Mesenchymal stem cell (in vitro differentiated cells and primary cell): ENCODE data around the gene DLX6.

Experiments used
- DNase-seq: peaks from one replicate; pipeline ENCODE4 v3.0.0-alpha.2; 2013
- H2AFZ ChIP-seq: one replicate; pipeline ENCODE4 v1.6.1; 2013; ENCODE audit warnings: low read depth, mild to moderate bottlenecking, control low read depth, inconsistent platforms, low read length, moderate library complexity
- H2AK5ac ChIP-seq: 2 replicates; pipeline ENCODE4 v1.6.1; 2013; ENCODE audit warnings: low read length, moderate library complexity, mild to moderate bottlenecking, inconsistent platforms; ENCODE audit not compliant: severe bottlenecking
- H2BK120ac ChIP-seq: one replicate; pipeline ENCODE4 v1.6.1; 2013; ENCODE audit warnings: low read depth, mild to moderate bottlenecking, inconsistent platforms, low read length, moderate library complexity
- H2BK12ac ChIP-seq, 2 experiments: one replicate each; pipeline ENCODE4 v1.6.1; 2013; ENCODE audit warnings: inconsistent platforms in 2 of 2, low read length in 2 of 2, mild to moderate bottlenecking in 2 of 2, moderate library complexity in 2 of 2, control low read depth in 1 of 2
- H2BK15ac ChIP-seq: one replicate; pipeline ENCODE4 v1.6.1; 2013; ENCODE audit warnings: mild to moderate bottlenecking, low read depth, inconsistent platforms; ENCODE audit not compliant: poor library complexity, severe bottlenecking
- H2BK5ac ChIP-seq: 2 replicates; pipeline ENCODE4 v1.6.1; 2013; ENCODE audit warnings: low read depth, mild to moderate bottlenecking, low read length, control low read depth, inconsistent platforms; ENCODE audit not compliant: poor library complexity, severe bottlenecking
- H3K14ac ChIP-seq, 2 experiments: one replicate each; pipeline ENCODE4 v1.6.1; 2013; ENCODE audit warnings: inconsistent platforms in 2 of 2, low read length in 2 of 2, control low read depth in 1 of 2, mild to moderate bottlenecking in 1 of 2, moderate library complexity in 1 of 2
- H3K18ac ChIP-seq, 2 experiments: one replicate each; pipeline ENCODE4 v1.6.1; 2013; ENCODE audit warnings: inconsistent platforms in 2 of 2, low read length in 2 of 2, control low read depth in 1 of 2, low read depth in 1 of 2, mild to moderate bottlenecking in 1 of 2
- H3K23ac ChIP-seq, 2 experiments: one replicate each; pipeline ENCODE4 v1.6.1; 2013; ENCODE audit warnings: inconsistent platforms in 2 of 2, low read length in 2 of 2, mild to moderate bottlenecking in 2 of 2, moderate library complexity in 2 of 2, control low read depth in 1 of 2
- H3K27ac ChIP-seq: 2 replicates; pipeline ENCODE4 v1.5.1; 2013; ENCODE audit warnings: mild to moderate bottlenecking, moderate library complexity, low read length, control low read depth, inconsistent platforms; ENCODE audit not compliant: poor library complexity, severe bottlenecking
- H3K27me3 ChIP-seq, 2 experiments: 2 replicates each; pipeline versions ENCODE4 v1.6.1 to v1.7.0; 2013; ENCODE audit warnings: low read length in 2 of 2, mild to moderate bottlenecking in 2 of 2, moderate library complexity in 2 of 2, control low read depth in 1 of 2, inconsistent platforms in 1 of 2; ENCODE audit not compliant: control insufficient read depth in 1 of 2, insufficient read depth in 1 of 2
- H3K36me3 ChIP-seq, 2 experiments: 2 replicates each; pipeline versions ENCODE4 v1.6.1 to v1.7.0; 2013; ENCODE audit warnings: low read length in 2 of 2, control low read depth in 1 of 2, inconsistent platforms in 1 of 2, low read depth in 1 of 2, mild to moderate bottlenecking in 1 of 2; ENCODE audit not compliant: insufficient read depth in 2 of 2, control insufficient read depth in 1 of 2
- H3K4ac ChIP-seq, 2 experiments: one replicate each; pipeline ENCODE4 v1.6.1; 2013; ENCODE audit warnings: inconsistent platforms in 2 of 2, low read length in 2 of 2, mild to moderate bottlenecking in 2 of 2, moderate library complexity in 2 of 2, control low read depth in 1 of 2, low read depth in 1 of 2
- H3K4me1 ChIP-seq: 2 replicates; pipeline ENCODE4 v1.6.1; 2013; ENCODE audit warnings: low read depth, low read length, control low read depth; ENCODE audit not compliant: control insufficient read depth, insufficient read depth
- H3K4me2 ChIP-seq: 2 replicates; pipeline ENCODE4 v1.6.1; 2013; ENCODE audit warnings: low read length, mild to moderate bottlenecking, inconsistent platforms; ENCODE audit not compliant: poor library complexity, severe bottlenecking
- H3K4me3 ChIP-seq, 2 experiments: 2 replicates each; pipeline versions ENCODE4 v1.5.1 to v1.7.0; 2013; ENCODE audit warnings: low read length in 2 of 2, mild to moderate bottlenecking in 2 of 2, control low read depth in 1 of 2, low read depth in 1 of 2; ENCODE audit not compliant: insufficient read depth in 1 of 2
- H3K79me1 ChIP-seq: replicated peaks from 2 replicates; pipeline ENCODE4 v1.6.1; 2013; ENCODE audit warnings: mild to moderate bottlenecking, control low read depth, low read length, inconsistent platforms; ENCODE audit not compliant: poor library complexity, severe bottlenecking
- H3K9ac ChIP-seq: 2 replicates; pipeline ENCODE4 v1.7.0; 2013; ENCODE audit warnings: mild to moderate bottlenecking, low read length, moderate library complexity
- H3K9me3 ChIP-seq: 2 replicates; pipeline ENCODE4 v1.7.0; 2013; ENCODE audit warnings: mild to moderate bottlenecking, low read length; ENCODE audit not compliant: control insufficient read depth
- H4K8ac ChIP-seq: one replicate; pipeline ENCODE4 v1.6.1; 2013; ENCODE audit warnings: inconsistent platforms, mild to moderate bottlenecking, low read length, moderate library complexity
- H4K91ac ChIP-seq: one replicate; pipeline ENCODE4 v1.6.1; 2013; ENCODE audit warnings: mild to moderate bottlenecking, low read length, inconsistent platforms
- WGBS: methylation state at CpG from one replicate; pipeline ENCODE4 v1.1.7; 2013; ENCODE audit warnings: mixed read lengths; 5-methylcytosine and 5-hydroxymethylcytosine counted together

Gene DLX6

DNA sequence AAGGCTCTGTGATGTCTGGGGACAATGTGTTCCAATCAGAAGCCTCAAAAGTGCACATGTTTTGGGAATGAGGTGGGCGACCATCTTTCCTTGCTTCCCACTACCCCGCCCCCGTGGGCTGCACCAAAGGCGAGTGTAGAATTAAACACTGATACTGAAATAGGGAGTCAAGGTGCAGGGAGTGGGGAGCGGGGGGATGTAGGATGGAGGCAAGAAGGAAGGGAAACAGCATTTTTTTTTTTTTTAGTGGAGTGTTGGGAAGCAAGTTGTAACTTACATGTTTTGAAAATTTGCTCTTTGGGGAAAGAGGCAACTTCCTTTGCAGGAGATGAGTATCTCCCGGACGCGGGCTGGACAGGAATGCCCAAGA, 19.8 kb downstream of the DLX6 start:
- no peak overlapping the region for H3K23ac ChIP-seq
- no peak overlapping the region for H2BK15ac ChIP-seq
- no peak overlapping the region for H2BK12ac ChIP-seq
- peaks cover 70 to 77% of the 10 kb centered on the region in 2 experiments for H3K27me3 ChIP-seq
- no peak overlapping the region for H2BK5ac ChIP-seq
- no peak overlapping the region for H3K4ac ChIP-seq
- no peak overlapping the region for H3K18ac ChIP-seq
- no peak overlapping the region for H2AK5ac ChIP-seq
- H3K9me3 ChIP-seq, result no peaks in the 10 kb centered on the region
- no peaks in the 10 kb centered on the region for H3K36me3 ChIP-seq
- no peak overlapping the region for H3K27ac ChIP-seq
- H3K14ac ChIP-seq, result no peak overlapping the region
- 4% methylated on average over 8 of the region's 8 CpGs for WGBS
- no peaks in the 10 kb centered on the region for H3K79me1 ChIP-seq
- no peak overlapping the region for H4K91ac ChIP-seq
- peaks cover 22% of the 10 kb centered on the region for H3K4me1 ChIP-seq
- no peak overlapping the region for H2BK120ac ChIP-seq
- H3K9ac ChIP-seq, result peak overlapping the region; percentile 32
- no peak for DNase-seq
- H4K8ac ChIP-seq, result no peak overlapping the region
- no peak overlapping the region for H3K4me2 ChIP-seq
- no peak overlapping the region for H2AFZ ChIP-seq
- H3K4me3 ChIP-seq, result peak overlapping the region in 1 of 2 experiments; percentile 78

GRCh38 chr7:97025983-97026714, 20.8 kb downstream of the DLX6 start:
- WGBS, result 2% methylated on average over 20 of the region's 29 CpGs
- Histone ChIP-seq H3K4me1 (peaks cover 17% of the 10 kb centered on the region), H3K79me1 (no peaks in the 10 kb centered on the region), H3K27ac (no peak overlapping the region), H2BK15ac (no peak overlapping the region), H2BK12ac (no peak overlapping the region), H3K9ac (no peak overlapping the region), H3K4ac (no peak overlapping the region), H3K23ac (no peak overlapping the region), H3K18ac (no peak overlapping the region), H3K4me2 (peak overlapping the region; percentile 32), H2AK5ac (no peak overlapping the region), H3K27me3 (peaks cover 63 to 77% of the 10 kb centered on the region in 2 experiments), H2BK120ac (no peak overlapping the region), H3K9me3 (no peaks in the 10 kb centered on the region), H4K8ac (no peak overlapping the region), H3K4me3 (no peak overlapping the region), H3K36me3 (no peaks in the 10 kb centered on the region), H2AFZ (no peak overlapping the region), H2BK5ac (no peak overlapping the region), H4K91ac (no peak overlapping the region), H3K14ac (no peak overlapping the region)
- DNase-seq, result peak; percentile 20

- Histone ChIP-seq H3K14ac (no peak overlapping the region), H2AFZ (no peak overlapping the region), H3K4me2 (peak overlapping the region; percentile 85), H3K9ac (peak overlapping the region; percentile 63), H3K23ac (no peak overlapping the region), H3K36me3 (no peaks in the 10 kb centered on the region), H3K27ac (no peak overlapping the region), H3K4me1 (peaks cover 15% of the 10 kb centered on the region), H2BK5ac (no peak overlapping the region), H3K9me3 (no peaks in the 10 kb centered on the region), H3K18ac (no peak overlapping the region), H2BK120ac (no peak overlapping the region), H2BK12ac (no peak overlapping the region), H2AK5ac (no peak overlapping the region), H3K27me3 (peaks cover 56 to 70% of the 10 kb centered on the region in 2 experiments), H3K4me3 (peak overlapping the region in 1 of 2 experiments; percentile 74), H2BK15ac (no peak overlapping the region), H4K8ac (no peak overlapping the region), H3K4ac (no peak overlapping the region), H4K91ac (no peak overlapping the region), H3K79me1 (no peaks in the 10 kb centered on the region)
- 23% methylated on average over 13 of the region's 17 CpGs for WGBS
- DNase-seq, result no peak
Measured at GRCh38 chr7:97026715-97027426, 21.5 kb downstream of the DLX6 start.

GRCh38 chr7:97027427-97028234, 22.3 kb downstream of the DLX6 start:
- no peak overlapping the region for H3K18ac ChIP-seq
- H4K91ac ChIP-seq, result no peak overlapping the region
- H3K4ac ChIP-seq, result no peak overlapping the region
- peak overlapping the region; percentile 20 to 74 for H3K4me3 ChIP-seq
- H2BK5ac ChIP-seq, result no peak overlapping the region
- under 1% methylated on average over 17 of the region's 23 CpGs for WGBS
- H3K14ac ChIP-seq, result no peak overlapping the region
- no peak overlapping the region for H2BK12ac ChIP-seq
- DNase-seq, result peak; percentile 75
- no peaks in the 10 kb centered on the region for H3K36me3 ChIP-seq
- no peak overlapping the region for H3K23ac ChIP-seq
- H3K4me1 ChIP-seq, result peaks cover 13% of the 10 kb centered on the region
- H3K27ac ChIP-seq, result no peak overlapping the region
- H3K27me3 ChIP-seq, result peaks cover 49 to 66% of the 10 kb centered on the region in 2 experiments
- no peak overlapping the region for H4K8ac ChIP-seq
- no peak overlapping the region for H2AFZ ChIP-seq
- H2BK120ac ChIP-seq, result no peak overlapping the region
- no peaks in the 10 kb centered on the region for H3K9me3 ChIP-seq
- peak overlapping the region; percentile 63 for H3K9ac ChIP-seq
- H3K79me1 ChIP-seq, result no peaks in the 10 kb centered on the region
- H3K4me2 ChIP-seq, result peak overlapping the region; percentile 85
- H2AK5ac ChIP-seq, result no peak overlapping the region
- no peak overlapping the region for H2BK15ac ChIP-seq
